PC-3 (cell line): ENCODE measurements around the gene ENG. TPM values are rescaled to one million over a fixed set of nuclear protein-coding genes. Genes with fewer than 3 reads are reported as not detected.
"Not testable (repeated sequence)": the region's sequence is repeated elsewhere in the genome, so short reads cannot be mapped to it uniquely, and the experiment has no call there.

Source experiments
- ATAC-seq: fragments of 200-7000 bp; cut with Tn5 transposase; 2 replicates; pipeline ENCODE4 v1.9.1; 2020; ENCODE audit warnings: mild to moderate bottlenecking, moderate library complexity
- BruUV-seq: library from RNA; stranded (reverse); fragments of 400-500 nt; replicated peaks from 2 replicates; lab custom pipeline; 2021; lab: Mats Ljungman, UMichigan
- CTCF ChIA-PET: fragments of 300-600 bp; sonication (Branson Sonifier 250); formaldehyde crosslinking; loops from one replicate; lab custom pipeline; 2022; ENCODE audit warnings: antibody characterized with exemption; lab: Charles Lee
- POLR2A ChIA-PET: fragments of 300-600 bp; sonication (Branson Sonifier 250); formaldehyde crosslinking; loops from one replicate; lab custom pipeline; 2022; ENCODE audit warnings: antibody characterized with exemption; ENCODE audit not compliant: unreplicated experiment; lab: Charles Lee
- DNase-seq: peaks from one replicate; pipeline ENCODE4 v3.0.0-alpha.2; 2015
- H2AFZ ChIP-seq: fragments of 300-600 bp; sonication (generic); 2 replicates; pipeline ENCODE4 v1.6.0; 2016; ENCODE audit warnings: antibody characterized with exemption, low read length
- H3F3A ChIP-seq: fragments of 300-600 bp; sonication (generic); one replicate; pipeline ENCODE4 v1.6.0; 2017; ENCODE audit warnings: antibody characterized with exemption, low read length, control low read depth, mild to moderate bottlenecking; ENCODE audit not compliant: unreplicated experiment
- H3K27ac ChIP-seq: fragments of 300-600 bp; sonication (generic); 2 replicates; pipeline ENCODE4 v1.5.1; 2016; ENCODE audit warnings: mild to moderate bottlenecking, low read length
- H3K27me3 ChIP-seq: fragments of 300-600 bp; sonication (generic); 2 replicates; pipeline ENCODE4 v1.6.1; 2016; ENCODE audit warnings: low read length, mixed read lengths
- H3K36me3 ChIP-seq: fragments of 300-600 bp; sonication (generic); 2 replicates; pipeline ENCODE4 v1.6.1; 2016; ENCODE audit warnings: low read depth, mixed run types, low read length, mixed read lengths
- H3K4me1 ChIP-seq: fragments of 300-600 bp; sonication (generic); 2 replicates; pipeline ENCODE4 v1.5.1; 2016; ENCODE audit warnings: low read length; ENCODE audit not compliant: insufficient read depth
- H3K4me2 ChIP-seq: fragments of 300-600 bp; sonication (generic); 2 replicates; pipeline ENCODE4 v1.6.0; 2016; ENCODE audit warnings: low read length
- H3K4me3 ChIP-seq: fragments of 300-600 bp; sonication (generic); 2 replicates; pipeline ENCODE4 v1.5.1; 2016; ENCODE audit warnings: mild to moderate bottlenecking, low read length, mixed read lengths
- H3K79me2 ChIP-seq: fragments of 300-600 bp; sonication (generic); 2 replicates; pipeline ENCODE4 v1.6.1; 2017; ENCODE audit warnings: low read length, mixed read lengths
- H3K9ac ChIP-seq: fragments of 300-600 bp; sonication (generic); 2 replicates; pipeline ENCODE4 v1.6.0; 2016; ENCODE audit warnings: mild to moderate bottlenecking, low read length
- H3K9me2 ChIP-seq: fragments of 300-600 bp; sonication (generic); replicated peaks from 2 replicates; pipeline ENCODE4 v1.6.1; 2016; ENCODE audit warnings: mixed run types, low read length, mixed read lengths
- H3K9me3 ChIP-seq: fragments of 300-600 bp; sonication (generic); 2 replicates; pipeline ENCODE4 v1.6.1; 2016; ENCODE audit warnings: low read length, mixed read lengths
- H4K20me1 ChIP-seq: fragments of 300-600 bp; sonication (generic); 2 replicates; pipeline ENCODE4 v1.6.1; 2016; ENCODE audit warnings: low read length, mixed read lengths
- EZH2 ChIP-seq: fragments of 300-600 bp; sonication (generic); IDR thresholded peaks from one replicate; pipeline ENCODE4 v1.6.1; 2017; ENCODE audit warnings: antibody characterized with exemption, mild to moderate bottlenecking, low read length; ENCODE audit not compliant: unreplicated experiment
- EZH2phosphoT487 ChIP-seq: fragments of 300-600 bp; sonication (generic); IDR thresholded peaks from 2 replicates; pipeline ENCODE4 v1.6.1; 2018; ENCODE audit warnings: mild to moderate bottlenecking, antibody characterized with exemption, low read length, borderline replicate concordance
- intact Hi-C: fragments of 100-400 bp; cut with micrococcal nuclease; formaldehyde crosslinking; loops from 2 replicates; pipeline ENCODE4 v1.9.0; 2023
- total RNA-seq: library from RNA; depleted of rRNA; stranded (reverse); fragments of >200 nt; gene quantifications from 2 replicates; pipeline ENCODE4 v1.2.3, GENCODE V29; 2014
- TF ChIP-seq, protein P1 (sequence below): fragments of 300-600 bp; sonication (generic); conservative IDR thresholded peaks from 2 replicates; pipeline ENCODE4 v1.5.1; 2017; ENCODE audit warnings: antibody characterized with exemption, low read depth, mild to moderate bottlenecking, low read length

ENG gene
- total RNA-seq, 1 experiment from 2014 or later: 1.1 TPM

GRCh38 chr9:127872369-127873222 lies 18.1 kb upstream of the ENG start:
- Histone ChIP-seq H4K20me1 (no peaks in the 10 kb centered on the region), H3K9ac (no peak overlapping the region), H3K4me3 (no peak overlapping the region), H3K79me2 (peaks cover 16% of the 10 kb centered on the region), H3K27me3 (no peaks in the 10 kb centered on the region), H3K9me2 (no peaks in the 10 kb centered on the region), H3F3A (no peaks in the 10 kb centered on the region), H3K4me2 (no peak overlapping the region), H3K27ac (no peak overlapping the region), H2AFZ (no peak overlapping the region), H3K4me1 (peaks cover 12% of the 10 kb centered on the region), H3K36me3 (no peaks in the 10 kb centered on the region), H3K9me3 (no peaks in the 10 kb centered on the region)
- ChIA-PET POLR2A (no interaction called here), CTCF (no interaction called here)
- BruUV-seq: no TSS peak
- intact Hi-C loops: no loop called here
- ATAC-seq: no peak
- no peak for DNase-seq
- TF ChIP-seq EZH2phosphoT487: no peak
- TF ChIP-seq, protein P1, sequence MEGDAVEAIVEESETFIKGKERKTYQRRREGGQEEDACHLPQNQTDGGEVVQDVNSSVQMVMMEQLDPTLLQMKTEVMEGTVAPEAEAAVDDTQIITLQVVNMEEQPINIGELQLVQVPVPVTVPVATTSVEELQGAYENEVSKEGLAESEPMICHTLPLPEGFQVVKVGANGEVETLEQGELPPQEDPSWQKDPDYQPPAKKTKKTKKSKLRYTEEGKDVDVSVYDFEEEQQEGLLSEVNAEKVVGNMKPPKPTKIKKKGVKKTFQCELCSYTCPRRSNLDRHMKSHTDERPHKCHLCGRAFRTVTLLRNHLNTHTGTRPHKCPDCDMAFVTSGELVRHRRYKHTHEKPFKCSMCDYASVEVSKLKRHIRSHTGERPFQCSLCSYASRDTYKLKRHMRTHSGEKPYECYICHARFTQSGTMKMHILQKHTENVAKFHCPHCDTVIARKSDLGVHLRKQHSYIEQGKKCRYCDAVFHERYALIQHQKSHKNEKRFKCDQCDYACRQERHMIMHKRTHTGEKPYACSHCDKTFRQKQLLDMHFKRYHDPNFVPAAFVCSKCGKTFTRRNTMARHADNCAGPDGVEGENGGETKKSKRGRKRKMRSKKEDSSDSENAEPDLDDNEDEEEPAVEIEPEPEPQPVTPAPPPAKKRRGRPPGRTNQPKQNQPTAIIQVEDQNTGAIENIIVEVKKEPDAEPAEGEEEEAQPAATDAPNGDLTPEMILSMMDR: no peak
- no peak for TF ChIP-seq EZH2

DNA sequence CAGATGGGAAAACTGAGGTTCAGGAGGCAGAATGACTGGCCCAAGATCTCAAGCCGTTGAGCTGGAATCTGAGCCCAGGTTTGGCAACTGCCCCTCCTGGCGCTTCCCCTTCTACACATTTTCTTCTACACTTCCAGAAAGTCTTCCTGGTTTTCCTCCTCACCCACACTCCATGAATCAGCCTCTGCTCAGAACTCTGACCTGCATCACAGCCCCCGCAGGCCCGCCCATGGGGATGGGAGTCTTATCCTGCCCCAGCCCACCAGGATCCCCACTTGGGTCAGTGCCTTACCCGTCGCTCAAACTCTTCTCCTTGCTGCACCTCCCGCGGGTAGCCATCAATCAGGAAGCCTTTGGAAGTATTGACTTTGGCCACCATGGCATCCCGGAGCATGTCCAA lies 17.1 kb upstream of the ENG start:
- no peak overlapping the region for H2AFZ ChIP-seq
- H3K4me2 ChIP-seq: no peak overlapping the region
- peaks cover 10% of the 10 kb centered on the region for H3K79me2 ChIP-seq
- DNase-seq (no peak), ATAC-seq (no peak)
- H3K4me1 ChIP-seq: peaks cover 12% of the 10 kb centered on the region
- no peaks in the 10 kb centered on the region for H3F3A ChIP-seq
- H3K27me3 ChIP-seq: no peaks in the 10 kb centered on the region
- ChIA-PET CTCF (no interaction called here), POLR2A (no interaction called here)
- H3K4me3 ChIP-seq: no peak overlapping the region
- H3K36me3 ChIP-seq: no peaks in the 10 kb centered on the region
- H3K27ac ChIP-seq: no peak overlapping the region
- H3K9ac ChIP-seq: no peak overlapping the region
- no peaks in the 10 kb centered on the region for H3K9me3 ChIP-seq
- intact Hi-C loops: loop anchor here (2.0 kb wide), 1 partner anchor 85 kb away; the partner anchor contains the start of gene CDK9
- H3K9me2 ChIP-seq: no peaks in the 10 kb centered on the region
- TF ChIP-seq EZH2: no peak
- TF ChIP-seq EZH2phosphoT487: no peak
- TF ChIP-seq, protein P1: no peak
- no TSS peak for BruUV-seq
- H4K20me1 ChIP-seq: no peaks in the 10 kb centered on the region

GRCh38 chr9:127870887-127871286 lies 16.4 kb upstream of the ENG start:
- H3K9ac ChIP-seq: no peak overlapping the region
- POLR2A ChIA-PET: no interaction called here

GRCh38 chr9:127870153-127870491 lies 15.7 kb upstream of the ENG start:
- H2AFZ ChIP-seq, BruUV-seq: not testable (repeated sequence)

More at GRCh38 chr9:127870887-127871286, 16.4 kb upstream of the ENG start:
- H3K4me2 ChIP-seq: no peak overlapping the region
- no peak overlapping the region for H3K4me3 ChIP-seq
- H3K79me2 ChIP-seq: peaks cover 4% of the 10 kb centered on the region
- TF ChIP-seq, protein P1: no peak
- TF ChIP-seq EZH2phosphoT487 (no peak), EZH2 (no peak)
- H3K36me3 ChIP-seq: no peaks in the 10 kb centered on the region
- intact Hi-C loops: loop anchor here (2.0 kb wide), 1 partner anchor 84 kb away; the partner anchor contains the start of gene CDK9
- no peaks in the 10 kb centered on the region for H4K20me1 ChIP-seq
- no TSS peak for BruUV-seq
- no peak overlapping the region for H3K27ac ChIP-seq
- no peak overlapping the region for H2AFZ ChIP-seq
- H3K9me2 ChIP-seq: no peaks in the 10 kb centered on the region
- CTCF ChIA-PET: no interaction called here
- H3F3A ChIP-seq: no peaks in the 10 kb centered on the region
- H3K4me1 ChIP-seq: peaks cover 12% of the 10 kb centered on the region
- H3K9me3 ChIP-seq: no peaks in the 10 kb centered on the region
- H3K27me3 ChIP-seq: no peaks in the 10 kb centered on the region
- no peak for DNase-seq
- ATAC-seq: no peak

More at GRCh38 chr9:127870153-127870491, 15.7 kb upstream of the ENG start:
- H3K27ac ChIP-seq, H3K79me2 ChIP-seq, POLR2A ChIA-PET, H3F3A ChIP-seq, H3K4me2 ChIP-seq, H4K20me1 ChIP-seq, H3K9me3 ChIP-seq, DNase-seq, H3K4me3 ChIP-seq, H3K36me3 ChIP-seq, H3K27me3 ChIP-seq, ATAC-seq, H3K9ac ChIP-seq, H3K9me2 ChIP-seq: not testable (repeated sequence)
- CTCF ChIA-PET: interaction anchor here (0.7 to 1.5 kb wide), 3 partner anchors 69 to 135 kb away, joined by 4 to 19 read pairs (median 9); partner anchors contain the start of gene TOR2A
- H3K4me1 ChIP-seq: peaks cover 12% of the 10 kb centered on the region
- intact Hi-C loops: loop anchor here (2.0 kb wide), 1 partner anchor 83 kb away; the partner anchor contains the start of gene CDK9
